GM23338 (cell line): Measurements from ENCODE around the gene TMEM123. TPM values are rescaled to one million over a fixed set of nuclear protein-coding genes. Genes with fewer than 3 reads are reported as not detected.

Experiments used
- ATAC-seq: fragments of 200-7000 bp; cut with Tn5 transposase; 3 replicates; pipeline ENCODE4 v1.9.1; 2020
- DNase-seq: peaks from one replicate; pipeline ENCODE4 v3.0.0-alpha.2; 2015; ENCODE audit warnings: low spot score
- H2AFZ ChIP-seq: fragments of 200-600 bp; sonication (generic); 2 replicates; pipeline ENCODE4 v1.8.0; 2016; ENCODE audit warnings: antibody characterized with exemption, mild to moderate bottlenecking, moderate library complexity
- H3F3A ChIP-seq: fragments of 200-600 bp; sonication (generic); replicated peaks from 2 replicates; pipeline ENCODE4 v1.8.0; 2017; ENCODE audit warnings: antibody characterized with exemption, mixed run types, low read depth
- H3K27ac ChIP-seq: fragments of 200-600 bp; sonication (generic); 2 replicates; pipeline ENCODE4 v1.6.1; 2016; ENCODE audit warnings: low read depth
- H3K27me3 ChIP-seq: fragments of 200-600 bp; sonication (generic); 2 replicates; pipeline ENCODE4 v1.8.0; 2016; ENCODE audit warnings: mild to moderate bottlenecking, mixed run types, moderate library complexity; ENCODE audit not compliant: insufficient read depth
- H3K36me3 ChIP-seq: fragments of 200-600 bp; sonication (generic); 2 replicates; pipeline ENCODE4 v1.8.0; 2016; ENCODE audit warnings: mild to moderate bottlenecking; ENCODE audit not compliant: insufficient read depth
- H3K4me1 ChIP-seq: fragments of 200-600 bp; sonication (generic); 2 replicates; pipeline ENCODE4 v1.8.0; 2016; ENCODE audit warnings: mild to moderate bottlenecking, moderate library complexity; ENCODE audit not compliant: insufficient read depth
- H3K4me2 ChIP-seq: fragments of 200-600 bp; sonication (generic); 2 replicates; pipeline ENCODE4 v1.7.1; 2017; ENCODE audit warnings: mixed run types
- H3K4me3 ChIP-seq: fragments of 200-600 bp; sonication (generic); 2 replicates; pipeline ENCODE4 v1.6.1; 2016; ENCODE audit warnings: mixed run types
- H3K79me2 ChIP-seq: fragments of 200-600 bp; sonication (generic); replicated peaks from 2 replicates; pipeline ENCODE4 v1.8.0; 2017; ENCODE audit warnings: mild to moderate bottlenecking; ENCODE audit not compliant: insufficient read depth
- H3K9me2 ChIP-seq: fragments of 200-600 bp; sonication (generic); 2 replicates; pipeline ENCODE4 v1.8.0; 2017; ENCODE audit not compliant: insufficient read depth
- H4K20me1 ChIP-seq: fragments of 200-600 bp; sonication (generic); replicated peaks from 2 replicates; pipeline ENCODE4 v1.8.0; 2017; ENCODE audit warnings: mild to moderate bottlenecking; ENCODE audit not compliant: insufficient read depth
- H3K27ac Mint-ChIP-seq: 2 replicates; pipeline ENCODE4 v1.8.0; 2020; ENCODE audit warnings: inconsistent platforms, mild to moderate bottlenecking, moderate library complexity, mixed read lengths
- H3K27me3 Mint-ChIP-seq: 3 replicates; pipeline ENCODE4 v1.8.0; 2022; ENCODE audit warnings: low read depth, mild to moderate bottlenecking, moderate library complexity, mixed read lengths, inconsistent platforms; ENCODE audit not compliant: insufficient read depth, poor library complexity
- H3K36me3 Mint-ChIP-seq: 3 replicates; pipeline ENCODE4 v1.8.0; 2021; ENCODE audit warnings: low read depth, mild to moderate bottlenecking, inconsistent platforms, moderate library complexity, mixed read lengths
- H3K4me1 Mint-ChIP-seq: 3 replicates; pipeline ENCODE4 v1.8.0; 2020; ENCODE audit warnings: mild to moderate bottlenecking, inconsistent platforms, mixed read lengths
- H3K4me3 Mint-ChIP-seq: 3 replicates; pipeline ENCODE4 v1.8.0; 2021; ENCODE audit warnings: moderate library complexity, mild to moderate bottlenecking, inconsistent platforms, mixed read lengths
- H3K9me3 Mint-ChIP-seq: 3 replicates; pipeline ENCODE4 v1.8.0; 2020; ENCODE audit warnings: moderate library complexity, mild to moderate bottlenecking, inconsistent platforms, mixed read lengths
- CREB1 ChIP-seq: fragments of 250-450 bp; sonication (Bioruptor Pico); IDR thresholded peaks from 2 replicates; pipeline ENCODE4 v1.5.0; 2020; ENCODE audit warnings: low read depth, mild to moderate bottlenecking, moderate library complexity
- CTCF ChIP-seq, 2 experiments: fragments of 200-600 bp in 1 of 2; sonication (generic) in 1 of 2; conservative IDR thresholded peaks; 2 replicates each; pipeline versions ENCODE4 v1.5.1 to v1.6.1; 2016 to 2017; ENCODE audit warnings: antibody characterized with exemption in 2 of 2, low read depth in 2 of 2, mild to moderate bottlenecking in 2 of 2, moderate library complexity in 1 of 2
- EZH2 ChIP-seq: fragments of 200-600 bp; sonication (generic); IDR thresholded peaks from one replicate; pipeline ENCODE4 v1.8.0; 2017; ENCODE audit warnings: antibody characterized with exemption, mild to moderate bottlenecking, low read depth; ENCODE audit not compliant: unreplicated experiment
- EZH2phosphoT487 ChIP-seq: fragments of 200-600 bp; sonication (generic); IDR thresholded peaks from one replicate; pipeline ENCODE4 v1.8.1; 2018; ENCODE audit warnings: antibody characterized with exemption; ENCODE audit not compliant: unreplicated experiment
- JUNB ChIP-seq: IDR thresholded peaks from one replicate; pipeline ENCODE4 v1.6.1; 2016; ENCODE audit warnings: antibody characterized with exemption; ENCODE audit not compliant: unreplicated experiment
- NANOG ChIP-seq: IDR thresholded peaks from 2 replicates; pipeline ENCODE4 v1.6.1; 2016; ENCODE audit warnings: antibody characterized with exemption, borderline replicate concordance
- POLR2AphosphoS5 ChIP-seq: IDR thresholded peaks from 2 replicates; pipeline ENCODE4 v1.6.1; 2016; ENCODE audit warnings: antibody characterized with exemption, low read depth
- STAT1 ChIP-seq: IDR thresholded peaks from one replicate; pipeline ENCODE4 v1.6.1; 2016; ENCODE audit warnings: antibody characterized with exemption; ENCODE audit not compliant: unreplicated experiment
- ZNF114 ChIP-seq: fragments of 250-450 bp; sonication (Bioruptor Pico); IDR thresholded peaks from 2 replicates; pipeline ENCODE4 v1.5.0; 2020; ENCODE audit warnings: mild to moderate bottlenecking, moderate library complexity
- ZNF331 ChIP-seq: fragments of 250-450 bp; sonication (Bioruptor Pico); IDR thresholded peaks from 2 replicates; pipeline ENCODE4 v1.5.0; 2020; ENCODE audit warnings: low read depth, mild to moderate bottlenecking, moderate library complexity
- polyA plus RNA-seq: library from polyadenylated mRNA; unstranded; fragments of >200 nt; fragmentation: Nextera tagmentation; extraction: Ambion mirVana; gene quantifications from 2 replicates; pipeline ENCODE4 v1.2.1, GENCODE V29; 2016
- total RNA-seq: library from RNA; depleted of rRNA; stranded (reverse); fragments of >200 nt; shearing (Covaris generic); gene quantifications from 2 replicates; pipeline ENCODE4 v1.2.3, GENCODE V29; 2014
- TF ChIP-seq, protein P1 (sequence below): IDR thresholded peaks from one replicate; pipeline ENCODE4 v1.6.1; 2018; ENCODE audit warnings: antibody characterized with exemption; ENCODE audit not compliant: unreplicated experiment

TMEM123 gene
- total and polyA plus RNA-seq, 2 experiments from 2014 or later = 44.1 to 61.0 TPM

DNA sequence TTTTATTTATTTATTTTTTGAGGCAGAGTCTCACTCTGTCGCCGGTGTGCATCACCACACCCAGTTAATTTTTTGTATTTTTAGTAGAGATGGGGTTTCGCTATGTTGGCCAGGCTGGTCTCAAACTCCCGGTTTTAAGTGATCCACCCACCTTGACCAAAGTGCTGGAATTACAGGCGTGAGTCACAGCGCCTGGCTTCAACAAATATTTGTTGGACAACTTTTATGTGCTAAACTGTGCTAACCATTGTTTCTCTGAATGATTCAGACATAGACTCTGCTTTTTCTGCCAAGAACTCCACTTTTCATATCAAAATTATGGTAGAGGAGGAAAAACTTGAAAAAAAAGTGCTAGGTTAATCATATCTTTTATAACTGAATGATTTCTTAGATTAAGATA lies 41.7 kb upstream of the TMEM123 start:
- H3K4me3 Mint-ChIP-seq = no peak overlapping the region
- no peak overlapping the region for H2AFZ ChIP-seq
- no peaks in the 10 kb centered on the region for H4K20me1 ChIP-seq

GRCh38 chr11:102493524-102493923 lies 41.0 kb upstream of the TMEM123 start:
- H3K36me3 Mint-ChIP-seq = no peaks in the 10 kb centered on the region
- no peaks in the 10 kb centered on the region for H3K79me2 ChIP-seq
- H3K36me3 ChIP-seq = no peaks in the 10 kb centered on the region
- peaks cover 5% of the 10 kb centered on the region for H3K4me1 Mint-ChIP-seq
- no peaks in the 10 kb centered on the region for H3K4me1 ChIP-seq
- H3K4me3 ChIP-seq = no peak overlapping the region
- H3F3A ChIP-seq = no peaks in the 10 kb centered on the region
- peaks cover 7% of the 10 kb centered on the region for H3K27me3 Mint-ChIP-seq
- no peaks in the 10 kb centered on the region for H3K27me3 ChIP-seq
- no peak overlapping the region for H3K4me3 Mint-ChIP-seq
- no peak overlapping the region for H2AFZ ChIP-seq
- H4K20me1 ChIP-seq = no peaks in the 10 kb centered on the region
- H3K27ac Mint-ChIP-seq = no peak overlapping the region
- no peak overlapping the region for H3K4me2 ChIP-seq
- H3K27ac ChIP-seq = no peak overlapping the region
- DNase-seq (no peak), ATAC-seq (no peak)
- TF ChIP-seq NANOG = no peak
- TF ChIP-seq CREB1 (CRISPR knock-in tag) = no peak
- H3K9me3 Mint-ChIP-seq = no peaks in the 10 kb centered on the region
- no peaks in the 10 kb centered on the region for H3K9me2 ChIP-seq

More for the DNA sequence above, 41.7 kb upstream of the TMEM123 start:
- no peaks in the 10 kb centered on the region for H3K4me1 ChIP-seq
- H3F3A ChIP-seq = no peaks in the 10 kb centered on the region
- no peak overlapping the region for H3K4me3 ChIP-seq
- no peak overlapping the region for H3K27ac ChIP-seq
- Mint-ChIP-seq H3K36me3 (no peaks in the 10 kb centered on the region), H3K27me3 (peaks cover 7% of the 10 kb centered on the region), H3K27ac (no peak overlapping the region), H3K9me3 (no peaks in the 10 kb centered on the region), H3K4me1 (peaks cover 5% of the 10 kb centered on the region)
- TF ChIP-seq EZH2 (no peak), ZNF331 (CRISPR knock-in tag) (no peak), CREB1 (CRISPR knock-in tag) (no peak)
- TF ChIP-seq, protein P1, sequence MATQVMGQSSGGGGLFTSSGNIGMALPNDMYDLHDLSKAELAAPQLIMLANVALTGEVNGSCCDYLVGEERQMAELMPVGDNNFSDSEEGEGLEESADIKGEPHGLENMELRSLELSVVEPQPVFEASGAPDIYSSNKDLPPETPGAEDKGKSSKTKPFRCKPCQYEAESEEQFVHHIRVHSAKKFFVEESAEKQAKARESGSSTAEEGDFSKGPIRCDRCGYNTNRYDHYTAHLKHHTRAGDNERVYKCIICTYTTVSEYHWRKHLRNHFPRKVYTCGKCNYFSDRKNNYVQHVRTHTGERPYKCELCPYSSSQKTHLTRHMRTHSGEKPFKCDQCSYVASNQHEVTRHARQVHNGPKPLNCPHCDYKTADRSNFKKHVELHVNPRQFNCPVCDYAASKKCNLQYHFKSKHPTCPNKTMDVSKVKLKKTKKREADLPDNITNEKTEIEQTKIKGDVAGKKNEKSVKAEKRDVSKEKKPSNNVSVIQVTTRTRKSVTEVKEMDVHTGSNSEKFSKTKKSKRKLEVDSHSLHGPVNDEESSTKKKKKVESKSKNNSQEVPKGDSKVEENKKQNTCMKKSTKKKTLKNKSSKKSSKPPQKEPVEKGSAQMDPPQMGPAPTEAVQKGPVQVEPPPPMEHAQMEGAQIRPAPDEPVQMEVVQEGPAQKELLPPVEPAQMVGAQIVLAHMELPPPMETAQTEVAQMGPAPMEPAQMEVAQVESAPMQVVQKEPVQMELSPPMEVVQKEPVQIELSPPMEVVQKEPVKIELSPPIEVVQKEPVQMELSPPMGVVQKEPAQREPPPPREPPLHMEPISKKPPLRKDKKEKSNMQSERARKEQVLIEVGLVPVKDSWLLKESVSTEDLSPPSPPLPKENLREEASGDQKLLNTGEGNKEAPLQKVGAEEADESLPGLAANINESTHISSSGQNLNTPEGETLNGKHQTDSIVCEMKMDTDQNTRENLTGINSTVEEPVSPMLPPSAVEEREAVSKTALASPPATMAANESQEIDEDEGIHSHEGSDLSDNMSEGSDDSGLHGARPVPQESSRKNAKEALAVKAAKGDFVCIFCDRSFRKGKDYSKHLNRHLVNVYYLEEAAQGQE = no peak
- H3K79me2 ChIP-seq = no peaks in the 10 kb centered on the region
- no peak for DNase-seq
- no peaks in the 10 kb centered on the region for H3K36me3 ChIP-seq
- no peaks in the 10 kb centered on the region for H3K27me3 ChIP-seq
- no peaks in the 10 kb centered on the region for H3K9me2 ChIP-seq
- no peak overlapping the region for H3K4me2 ChIP-seq
- ATAC-seq = no peak

DNA sequence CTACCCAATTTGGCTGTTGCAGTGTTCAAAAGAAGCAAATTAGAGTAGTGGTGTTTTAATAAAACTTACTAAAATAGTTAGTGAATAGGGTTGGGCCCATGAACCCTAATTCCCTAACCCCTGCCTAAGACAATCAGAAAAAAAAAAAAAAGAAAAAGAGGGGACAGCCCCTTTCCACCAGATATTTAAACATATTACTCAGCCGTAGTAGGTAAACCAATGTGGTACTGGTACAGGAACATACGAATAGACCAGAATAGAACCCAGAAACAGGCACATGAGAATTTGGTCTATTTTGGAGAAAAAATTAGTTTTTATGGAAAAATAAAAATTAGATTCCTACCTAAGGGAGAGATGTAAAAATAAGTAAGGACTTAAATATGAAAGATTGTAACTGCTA lies 39.4 kb upstream of the TMEM123 start:
- H3K4me3 ChIP-seq = no peak overlapping the region
- H2AFZ ChIP-seq = no peak overlapping the region
- Mint-ChIP-seq H3K27ac (no peak overlapping the region), H3K36me3 (no peaks in the 10 kb centered on the region), H3K4me1 (peaks cover 5% of the 10 kb centered on the region), H3K4me3 (no peak overlapping the region), H3K27me3 (peaks cover 9% of the 10 kb centered on the region), H3K9me3 (no peaks in the 10 kb centered on the region)
- no peaks in the 10 kb centered on the region for H4K20me1 ChIP-seq
- H3K79me2 ChIP-seq = no peaks in the 10 kb centered on the region
- no peaks in the 10 kb centered on the region for H3F3A ChIP-seq
- no peaks in the 10 kb centered on the region for H3K36me3 ChIP-seq
- no peak overlapping the region for H3K4me2 ChIP-seq
- DNase-seq (no peak), ATAC-seq (no peak)
- no peaks in the 10 kb centered on the region for H3K9me2 ChIP-seq
- no peaks in the 10 kb centered on the region for H3K4me1 ChIP-seq
- H3K27ac ChIP-seq = no peak overlapping the region
- no peaks in the 10 kb centered on the region for H3K27me3 ChIP-seq
- no peak for TF ChIP-seq POLR2AphosphoS5
- no peak for TF ChIP-seq STAT1
- TF ChIP-seq NANOG = no peak
- no peak for TF ChIP-seq CTCF (conservative IDR thresholded peaks at IDR 0.05; ENCODE audit: low read depth in 2 of 2)
- TF ChIP-seq EZH2phosphoT487 = no peak
- TF ChIP-seq ZNF114 = no peak
- TF ChIP-seq JUNB = no peak
